Thyroid gland (tissue), 4 donors: Measurements from ENCODE around the gene ADAM22.

Source experiments
- CTCF ChIP-seq, 6 experiments: fragments of 200-600 bp in 3 of 6; fragments of 450-650 bp in 3 of 6; sonication (generic) in 3 of 6; IDR thresholded peaks; one replicate each; pipeline ENCODE4 v1.5.1; 2016 to 2019; ENCODE audit warnings: antibody characterized with exemption in 6 of 6, mild to moderate bottlenecking in 2 of 6, inconsistent platforms in 1 of 6, moderate library complexity in 1 of 6
- POLR2A ChIP-seq, 2 donors: fragments of 450-650 bp; IDR thresholded peaks; one replicate each; pipeline ENCODE4 v1.6.1; 2017; ENCODE audit warnings: antibody characterized with exemption in 2 of 2, mild to moderate bottlenecking in 2 of 2, moderate library complexity in 1 of 2

DNA sequence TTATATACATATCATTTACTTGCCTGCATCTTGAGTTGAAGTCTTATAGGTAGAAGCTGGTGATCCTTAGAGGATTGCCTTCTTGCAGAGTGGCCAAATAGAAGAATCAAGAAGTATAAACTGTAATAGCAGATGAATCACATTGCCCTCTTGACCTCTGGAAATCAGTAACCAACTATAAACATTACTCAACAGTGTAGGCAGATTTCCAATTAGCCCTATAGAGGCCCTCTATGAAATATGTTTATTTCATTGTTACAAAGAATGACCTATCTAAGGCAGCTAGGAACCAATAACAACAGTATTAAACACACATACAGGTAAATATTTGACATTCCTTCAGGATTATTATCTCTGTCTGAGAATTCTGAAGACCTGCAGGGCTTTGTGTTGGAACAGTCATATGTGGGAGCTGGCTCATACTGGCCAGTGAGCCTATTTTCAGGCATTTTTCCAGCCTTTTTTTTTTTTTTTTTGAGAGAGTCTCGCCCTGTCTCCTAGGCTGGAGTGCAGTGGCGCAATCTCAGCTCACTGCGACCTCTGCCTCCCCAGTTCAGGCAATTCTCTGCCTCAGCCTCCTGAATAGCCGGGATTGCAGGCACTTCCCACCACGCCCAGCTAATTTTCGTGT, 292.9 kb downstream of the ADAM22 start:
- TF ChIP-seq CTCF (IDR thresholded peaks at IDR 0.05) (no peak), POLR2A (IDR thresholded peaks at IDR 0.05) (no peak)
